ENCODE measurements around the gene POLN.

Gene POLN

GRCh38 chr4:2047031-2047660, 194.8 kb downstream of the POLN start:
- no peak for TF ChIP-seq CTCF (IDR thresholded peaks at IDR 0.05; ENCODE audit: control extremely low read depth, extremely low read depth, low read depth, missing control alignments)
- DNase-seq (ENCODE audit: extremely low spot score), result peak; percentile 8
- ChIA-PET POLR2A (no interaction called here), CTCF (no interaction called here)

- POLR2A ChIA-PET, result no interaction called here
- peak; percentile 28 for DNase-seq (ENCODE audit: extremely low spot score)
- CTCF ChIA-PET, result interaction anchor here (1.6 kb wide), 1 partner anchor 11 kb away, joined by 3 read pairs; no protein-coding TSS in a partner anchor
- no peak for TF ChIP-seq CTCF (IDR thresholded peaks at IDR 0.05; ENCODE audit: control extremely low read depth, extremely low read depth, low read depth, missing control alignments)
Measured at GRCh38 chr4:2046031-2046961, 195.6 kb downstream of the POLN start.

GRCh38 chr4:2045518-2045951, 196.4 kb downstream of the POLN start:
- POLR2A ChIA-PET, result interaction anchor here (0.7 kb wide), 1 partner anchor 333 kb away, joined by 3 read pairs; the partner anchor contains the start of gene SLBP
- TF ChIP-seq CTCF (IDR thresholded peaks at IDR 0.05; ENCODE audit: control extremely low read depth, extremely low read depth, low read depth, missing control alignments), result no peak
- CTCF ChIA-PET, result interaction anchor here (1.6 kb wide), 1 partner anchor 12 kb away, joined by 3 read pairs; no protein-coding TSS in a partner anchor
- peak; percentile 8 for DNase-seq (ENCODE audit: extremely low spot score)

GRCh38 chr4:2044542-2045517, 197.1 kb downstream of the POLN start:
- CTCF ChIA-PET, result interaction anchor here (1.6 kb wide), 1 partner anchor 13 kb away, joined by 3 read pairs; no protein-coding TSS in a partner anchor
- no peak for TF ChIP-seq CTCF (IDR thresholded peaks at IDR 0.05; ENCODE audit: control extremely low read depth, extremely low read depth, low read depth, missing control alignments)
- peak; percentile 11 for DNase-seq (ENCODE audit: extremely low spot score)
- POLR2A ChIA-PET, result interaction anchor here (0.7 kb wide), 1 partner anchor 332 kb away, joined by 3 read pairs; the partner anchor contains the start of gene SLBP

- no peak for TF ChIP-seq CTCF (IDR thresholded peaks at IDR 0.05; ENCODE audit: control extremely low read depth, extremely low read depth, low read depth, missing control alignments)
- CTCF ChIA-PET, result no interaction called here
- peak; percentile 12 for DNase-seq (ENCODE audit: extremely low spot score)
- POLR2A ChIA-PET, result no interaction called here
Measured at GRCh38 chr4:2044119-2044485, 197.8 kb downstream of the POLN start.
